Neural cell (in vitro differentiated cells): Measurements from ENCODE around the gene CHST8. TPM values are rescaled to one million over a fixed set of nuclear protein-coding genes. Genes with fewer than 3 reads are reported as not detected.

Experiments used
- H2AFZ ChIP-seq: fragments of 200-600, 300-800 bp; sonication (generic), shearing (Covaris generic); 2 replicates; pipeline ENCODE4 v1.6.0; 2014; ENCODE audit warnings: low read depth, mild to moderate bottlenecking, antibody characterized with exemption, low read length, moderate library complexity
- H3F3A ChIP-seq: fragments of 200-600 bp; shearing (Covaris generic); 2 replicates; pipeline ENCODE4 v1.6.1; 2016; ENCODE audit warnings: mild to moderate bottlenecking, moderate library complexity, mixed read lengths, antibody characterized with exemption, low read length; ENCODE audit not compliant: insufficient read depth, poor library complexity, severe bottlenecking
- H3K27ac ChIP-seq: fragments of 200-600, 300-800 bp; sonication (generic), shearing (Covaris generic); 2 replicates; pipeline ENCODE4 v1.5.1; 2014; ENCODE audit warnings: mild to moderate bottlenecking, low read length, moderate library complexity
- H3K27me3 ChIP-seq: fragments of 300-800, 200-600 bp; sonication (generic), shearing (Covaris generic); 2 replicates; pipeline ENCODE4 v1.6.0; 2014; ENCODE audit warnings: mild to moderate bottlenecking, low read depth, low read length, moderate library complexity; ENCODE audit not compliant: insufficient read depth
- H3K36me3 ChIP-seq: fragments of 300-800, 200-600 bp; sonication (generic), shearing (Covaris generic); 2 replicates; pipeline ENCODE4 v1.5.1; 2014; ENCODE audit warnings: mild to moderate bottlenecking, antibody characterized with exemption, low read length, moderate library complexity; ENCODE audit not compliant: insufficient read depth
- H3K4me2 ChIP-seq: fragments of 300-800, 200-600 bp; sonication (generic), shearing (Covaris generic); 2 replicates; pipeline ENCODE4 v1.6.0; 2014; ENCODE audit warnings: mild to moderate bottlenecking, low read length
- H3K4me3 ChIP-seq: fragments of 300-800, 200-600 bp; sonication (generic), shearing (Covaris generic); 2 replicates; pipeline ENCODE4 v1.5.1; 2014; ENCODE audit warnings: mild to moderate bottlenecking, low read length, moderate library complexity
- H3K79me2 ChIP-seq: fragments of 200-600 bp; shearing (Covaris generic); replicated peaks from 2 replicates; pipeline ENCODE4 v1.6.0; 2014; ENCODE audit warnings: mild to moderate bottlenecking, low read length, moderate library complexity; ENCODE audit not compliant: insufficient read depth
- H3K9ac ChIP-seq: fragments of 300-800, 200-600 bp; sonication (generic), shearing (Covaris generic); 2 replicates; pipeline ENCODE4 v1.6.1; 2016; ENCODE audit warnings: mild to moderate bottlenecking, low read length, mixed read lengths
- H3K9me2 ChIP-seq: fragments of 200-600 bp; shearing (Covaris generic); 2 replicates; pipeline ENCODE4 v1.6.1; 2016; ENCODE audit warnings: mild to moderate bottlenecking, low read length, mixed read lengths; ENCODE audit not compliant: insufficient read depth
- H3K9me3 ChIP-seq: fragments of 200-600, 300-800 bp; sonication (generic), shearing (Covaris generic); 2 replicates; pipeline ENCODE4 v1.6.1; 2016; ENCODE audit warnings: mild to moderate bottlenecking, mixed run types, low read length, moderate library complexity, mixed read lengths
- H4K20me1 ChIP-seq: fragments of 200-600 bp; shearing (Covaris generic); 2 replicates; pipeline ENCODE4 v1.6.1; 2016; ENCODE audit warnings: mild to moderate bottlenecking, mixed run types; ENCODE audit not compliant: insufficient read depth
- EP300 ChIP-seq: fragments of 450-650 bp; conservative IDR thresholded peaks from 2 replicates; pipeline ENCODE4 v1.6.1; 2014; ENCODE audit warnings: antibody characterized with exemption, mild to moderate bottlenecking, moderate library complexity; ENCODE audit not compliant: poor library complexity, severe bottlenecking
- EZH2 ChIP-seq: fragments of 200-600, 300-800 bp; shearing (Covaris generic), sonication (generic); IDR thresholded peaks from 2 replicates; pipeline ENCODE4 v1.6.1; 2014; ENCODE audit warnings: antibody characterized with exemption, low read length, borderline replicate concordance, mild to moderate bottlenecking; ENCODE audit not compliant: insufficient read depth, poor library complexity, severe bottlenecking
- MXI1 ChIP-seq: fragments of 450-650 bp; conservative IDR thresholded peaks from 2 replicates; pipeline ENCODE4 v1.6.1; 2014; ENCODE audit warnings: antibody characterized with exemption, mild to moderate bottlenecking; ENCODE audit not compliant: poor library complexity, severe bottlenecking
- POLR2AphosphoS5 ChIP-seq: IDR thresholded peaks from 2 replicates; pipeline ENCODE4 v1.6.1; 2012
- RAD21 ChIP-seq: fragments of 450-650 bp; conservative IDR thresholded peaks from 2 replicates; pipeline ENCODE4 v1.6.1; 2014; ENCODE audit warnings: antibody characterized with exemption, mild to moderate bottlenecking, moderate library complexity
- REST ChIP-seq: IDR thresholded peaks from 2 replicates; pipeline ENCODE4 v1.6.1; 2012; ENCODE audit warnings: borderline replicate concordance
- SMC3 ChIP-seq: fragments of 450-650 bp; conservative IDR thresholded peaks from 2 replicates; pipeline ENCODE4 v1.6.1; 2014; ENCODE audit warnings: antibody characterized with exemption, mild to moderate bottlenecking, moderate library complexity; ENCODE audit not compliant: poor library complexity
- TAF1 ChIP-seq: IDR thresholded peaks from 2 replicates; pipeline ENCODE4 v1.6.1; 2012; ENCODE audit warnings: low read depth
- polyA plus RNA-seq: library from polyadenylated mRNA; depleted of rRNA; stranded (reverse); fragments of >200 nt; gene quantifications from 2 replicates; pipeline ENCODE4 v1.2.3, GENCODE V29; 2014
- TF ChIP-seq, protein P1 (sequence below): fragments of 450-650 bp; IDR thresholded peaks from 2 replicates; pipeline ENCODE4 v1.5.1; 2014; ENCODE audit warnings: antibody characterized with exemption, mild to moderate bottlenecking, moderate library complexity; ENCODE audit not compliant: poor library complexity, severe bottlenecking

The CHST8 gene
- polyA plus RNA-seq, 1 donor from 2014 or later = 7.1 TPM

- no peak overlapping the region for H3K4me2 ChIP-seq
- H2AFZ ChIP-seq = no peak overlapping the region
- H3K27me3 ChIP-seq = no peaks in the 10 kb centered on the region
- H3F3A ChIP-seq = no peaks in the 10 kb centered on the region
- no peaks in the 10 kb centered on the region for H4K20me1 ChIP-seq
- H3K36me3 ChIP-seq = no peaks in the 10 kb centered on the region
- H3K4me3 ChIP-seq = no peak overlapping the region
- H3K9ac ChIP-seq = no peak overlapping the region
- no peak overlapping the region for H3K27ac ChIP-seq
- no peaks in the 10 kb centered on the region for H3K9me3 ChIP-seq
- no peaks in the 10 kb centered on the region for H3K79me2 ChIP-seq
- no peaks in the 10 kb centered on the region for H3K9me2 ChIP-seq
- no peak for TF ChIP-seq EZH2
- no peak for TF ChIP-seq RAD21
- TF ChIP-seq EP300 = no peak
- no peak for TF ChIP-seq TAF1
- TF ChIP-seq, protein P1, sequence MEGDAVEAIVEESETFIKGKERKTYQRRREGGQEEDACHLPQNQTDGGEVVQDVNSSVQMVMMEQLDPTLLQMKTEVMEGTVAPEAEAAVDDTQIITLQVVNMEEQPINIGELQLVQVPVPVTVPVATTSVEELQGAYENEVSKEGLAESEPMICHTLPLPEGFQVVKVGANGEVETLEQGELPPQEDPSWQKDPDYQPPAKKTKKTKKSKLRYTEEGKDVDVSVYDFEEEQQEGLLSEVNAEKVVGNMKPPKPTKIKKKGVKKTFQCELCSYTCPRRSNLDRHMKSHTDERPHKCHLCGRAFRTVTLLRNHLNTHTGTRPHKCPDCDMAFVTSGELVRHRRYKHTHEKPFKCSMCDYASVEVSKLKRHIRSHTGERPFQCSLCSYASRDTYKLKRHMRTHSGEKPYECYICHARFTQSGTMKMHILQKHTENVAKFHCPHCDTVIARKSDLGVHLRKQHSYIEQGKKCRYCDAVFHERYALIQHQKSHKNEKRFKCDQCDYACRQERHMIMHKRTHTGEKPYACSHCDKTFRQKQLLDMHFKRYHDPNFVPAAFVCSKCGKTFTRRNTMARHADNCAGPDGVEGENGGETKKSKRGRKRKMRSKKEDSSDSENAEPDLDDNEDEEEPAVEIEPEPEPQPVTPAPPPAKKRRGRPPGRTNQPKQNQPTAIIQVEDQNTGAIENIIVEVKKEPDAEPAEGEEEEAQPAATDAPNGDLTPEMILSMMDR = no peak
- TF ChIP-seq MXI1 = no peak
- TF ChIP-seq REST = no peak
- TF ChIP-seq SMC3 = no peak
- TF ChIP-seq POLR2AphosphoS5 = no peak
Measured at GRCh38 chr19:33766623-33767022, 144.9 kb downstream of the CHST8 start.

- H3K4me3 ChIP-seq = no peak overlapping the region
- no peaks in the 10 kb centered on the region for H4K20me1 ChIP-seq
- H3F3A ChIP-seq = no peaks in the 10 kb centered on the region
- no peak overlapping the region for H2AFZ ChIP-seq
- H3K79me2 ChIP-seq = no peaks in the 10 kb centered on the region
- no peaks in the 10 kb centered on the region for H3K36me3 ChIP-seq
- H3K4me2 ChIP-seq = no peak overlapping the region
- no peaks in the 10 kb centered on the region for H3K27me3 ChIP-seq
- H3K9me2 ChIP-seq = no peaks in the 10 kb centered on the region
- no peak overlapping the region for H3K9ac ChIP-seq
- H3K9me3 ChIP-seq = no peaks in the 10 kb centered on the region
- H3K27ac ChIP-seq = no peak overlapping the region
- TF ChIP-seq POLR2AphosphoS5 (no peak), EZH2 (no peak), REST (peak; percentile 47), MXI1 (no peak), SMC3 (no peak), RAD21 (no peak)
Measured at GRCh38 chr19:33767898-33768413, 146.2 kb downstream of the CHST8 start.
